SK-N-MC (cell line): ENCODE results near the gene GSTT2.
"Not testable (repeated sequence)": the region's sequence is repeated elsewhere in the genome, so short reads cannot be mapped to it uniquely, and the experiment has no call there.

ENCODE experiments used
- EZH2 ChIP-seq: fragments of 200-600 bp; sonication (generic); IDR thresholded peaks from one replicate; pipeline ENCODE4 v1.6.1; 2017; ENCODE audit warnings: antibody characterized with exemption
- FOXP2 ChIP-seq: optimal IDR thresholded peaks from 2 replicates; pipeline ENCODE3; 2011; ENCODE audit warnings: mild to moderate bottlenecking, moderate library complexity; ENCODE audit not compliant: insufficient read depth; ENCODE audit errors: extremely low read length, control extremely low read depth
- POLR2AphosphoS5 ChIP-seq: IDR thresholded peaks from 2 replicates; pipeline ENCODE4 v1.6.1; 2012; ENCODE audit warnings: mild to moderate bottlenecking, low read depth, low read length, borderline replicate concordance

- not testable (repeated sequence) for TF ChIP-seq POLR2AphosphoS5, EZH2, FOXP2
Observed at GRCh38 chr22:23955886-23956285, 24.0 kb upstream of the GSTT2 start.
